Vagina (tissue), 2 donors: Measurements from ENCODE around the gene CST7.

Experiments used
- CTCF ChIP-seq, 3 experiments: fragments of 450-650 bp in 2 of 3; fragments of 200-600 bp in 1 of 3; sonication (generic) in 1 of 3; IDR thresholded peaks; one replicate each; pipeline ENCODE4 v1.5.1; 2017 to 2019; ENCODE audit warnings: antibody characterized with exemption in 3 of 3, mild to moderate bottlenecking in 2 of 3, moderate library complexity in 2 of 3
- POLR2A ChIP-seq, 2 donors: fragments of 450-650 bp; IDR thresholded peaks; one replicate each; pipeline ENCODE4 v1.6.1; 2017; ENCODE audit warnings: antibody characterized with exemption in 2 of 2, mild to moderate bottlenecking in 2 of 2, moderate library complexity in 2 of 2

GRCh38 chr20:25000268-25000801 is 51.3 kb downstream of the CST7 start:
- TF ChIP-seq CTCF (IDR thresholded peaks at IDR 0.05) = no peak
- no peak for TF ChIP-seq POLR2A (IDR thresholded peaks at IDR 0.05)
